Keratinocyte (primary cell): Measurements from ENCODE around the gene PCDHGC4.

ENCODE experiments used
- EZH2 ChIP-seq: IDR thresholded peaks from one replicate; pipeline ENCODE4 v1.6.1; 2012; ENCODE audit warnings: inconsistent platforms, mild to moderate bottlenecking, low read length, moderate library complexity
- TF ChIP-seq, protein P1 (sequence below), 3 experiments: IDR thresholded peaks in 1 of 3; conservative IDR thresholded peaks in 1 of 3; optimal IDR thresholded peaks in 1 of 3; 2 replicates in 2 of 3; 3 replicates in 1 of 3; pipeline versions ENCODE3 to v1.5.1; 2011; ENCODE audit warnings: low read length in 3 of 3, mild to moderate bottlenecking in 3 of 3, moderate library complexity in 2 of 3, control low read depth in 1 of 3, inconsistent platforms in 1 of 3; ENCODE audit not compliant: insufficient read depth in 2 of 3; ENCODE audit errors: extremely low read depth in 1 of 3

DNA sequence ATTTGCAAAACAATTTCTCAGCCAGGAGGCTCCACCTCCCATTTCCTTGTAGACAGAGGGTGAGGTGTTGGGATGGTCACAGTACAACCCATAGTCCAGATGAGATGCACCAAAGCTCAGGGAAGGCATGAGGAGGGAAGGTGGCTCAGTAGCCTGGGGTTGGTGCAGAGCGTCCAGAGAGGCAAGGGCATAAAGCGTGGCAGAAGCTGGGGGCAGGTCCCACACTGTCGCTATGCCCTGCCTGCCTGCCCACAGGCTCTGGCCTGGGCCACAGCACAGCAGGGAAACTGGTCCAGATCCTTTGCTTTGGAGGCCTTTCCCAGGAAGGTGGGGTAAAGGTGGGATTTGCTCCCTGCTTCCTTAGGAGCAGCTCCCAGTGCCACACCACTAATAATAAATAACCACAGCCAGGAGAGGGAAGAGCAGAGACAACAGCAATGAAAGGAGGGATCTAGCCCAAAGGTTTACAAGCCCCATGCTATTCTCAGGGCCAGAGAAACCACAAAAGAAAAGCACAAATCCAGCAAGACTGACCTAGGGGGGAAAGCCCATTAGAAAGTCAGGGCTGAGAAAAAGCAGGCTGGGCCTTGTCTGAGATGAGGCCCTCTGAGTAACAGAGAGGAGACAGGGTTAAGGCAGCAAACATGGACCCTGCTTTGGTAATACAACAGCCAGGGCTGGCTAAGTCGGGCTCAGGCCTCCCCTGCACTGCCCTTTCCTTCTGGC, 31.3 kb downstream of the PCDHGC4 start:
- no peak for TF ChIP-seq EZH2
- TF ChIP-seq, protein P1, sequence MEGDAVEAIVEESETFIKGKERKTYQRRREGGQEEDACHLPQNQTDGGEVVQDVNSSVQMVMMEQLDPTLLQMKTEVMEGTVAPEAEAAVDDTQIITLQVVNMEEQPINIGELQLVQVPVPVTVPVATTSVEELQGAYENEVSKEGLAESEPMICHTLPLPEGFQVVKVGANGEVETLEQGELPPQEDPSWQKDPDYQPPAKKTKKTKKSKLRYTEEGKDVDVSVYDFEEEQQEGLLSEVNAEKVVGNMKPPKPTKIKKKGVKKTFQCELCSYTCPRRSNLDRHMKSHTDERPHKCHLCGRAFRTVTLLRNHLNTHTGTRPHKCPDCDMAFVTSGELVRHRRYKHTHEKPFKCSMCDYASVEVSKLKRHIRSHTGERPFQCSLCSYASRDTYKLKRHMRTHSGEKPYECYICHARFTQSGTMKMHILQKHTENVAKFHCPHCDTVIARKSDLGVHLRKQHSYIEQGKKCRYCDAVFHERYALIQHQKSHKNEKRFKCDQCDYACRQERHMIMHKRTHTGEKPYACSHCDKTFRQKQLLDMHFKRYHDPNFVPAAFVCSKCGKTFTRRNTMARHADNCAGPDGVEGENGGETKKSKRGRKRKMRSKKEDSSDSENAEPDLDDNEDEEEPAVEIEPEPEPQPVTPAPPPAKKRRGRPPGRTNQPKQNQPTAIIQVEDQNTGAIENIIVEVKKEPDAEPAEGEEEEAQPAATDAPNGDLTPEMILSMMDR (optimal IDR thresholded peaks at IDR 0.05 in 1 of 3, IDR thresholded peaks at IDR 0.05 in 1 of 3, conservative IDR thresholded peaks at IDR 0.05 in 1 of 3; ENCODE audit: extremely low read depth in 1 of 3, insufficient read depth in 2 of 3, low read length in 3 of 3), result no peak
